Fibroblast of skin of back (primary cell): ENCODE data around the gene TNFRSF1A.

Source experiments
- DNase-seq: peaks from one replicate; pipeline ENCODE4 v3.0.0-alpha.2; 2013

TNFRSF1A gene

GRCh38 chr12:6374028-6374785, 32.3 kb upstream of the TNFRSF1A start:
- DNase-seq = no peak

- no peak for DNase-seq
Measured at GRCh38 chr12:6373022-6373787, 31.3 kb upstream of the TNFRSF1A start.

GRCh38 chr12:6372403-6373003, 30.6 kb upstream of the TNFRSF1A start:
- DNase-seq = peak; percentile 92

GRCh38 chr12:6370994-6371754, 29.3 kb upstream of the TNFRSF1A start:
- peak; percentile 37 for DNase-seq

- DNase-seq = no peak
Measured at GRCh38 chr12:6370576-6370935, 28.7 kb upstream of the TNFRSF1A start.

- no peak for DNase-seq
Measured at GRCh38 chr12:6369916-6370575, 28.2 kb upstream of the TNFRSF1A start.

GRCh38 chr12:6368906-6369525, 27.1 kb upstream of the TNFRSF1A start:
- DNase-seq = no peak

GRCh38 chr12:6367969-6368892, 26.4 kb upstream of the TNFRSF1A start:
- no peak for DNase-seq

GRCh38 chr12:6367065-6367968, 25.4 kb upstream of the TNFRSF1A start:
- peak; percentile 32 for DNase-seq

GRCh38 chr12:6364044-6364374, 22.1 kb upstream of the TNFRSF1A start:
- no peak for DNase-seq

- no peak for DNase-seq
Measured at GRCh38 chr12:6363330-6364043, 21.6 kb upstream of the TNFRSF1A start.

GRCh38 chr12:6363010-6363329, 21.1 kb upstream of the TNFRSF1A start:
- DNase-seq = no peak

GRCh38 chr12:6362403-6362802, 20.5 kb upstream of the TNFRSF1A start:
- DNase-seq = no peak

GRCh38 chr12:6361834-6362233, 20.0 kb upstream of the TNFRSF1A start:
- peak; percentile 58 for DNase-seq

GRCh38 chr12:6360578-6361490, 19.0 kb upstream of the TNFRSF1A start:
- DNase-seq = no peak

- DNase-seq = no peak
Measured at GRCh38 chr12:6360080-6360571, 18.2 kb upstream of the TNFRSF1A start.

GRCh38 chr12:6358881-6359280, 17.0 kb upstream of the TNFRSF1A start:
- no peak for DNase-seq

- DNase-seq = no peak
Measured at GRCh38 chr12:6356374-6356820, 14.5 kb upstream of the TNFRSF1A start.
